A549 (cell line): ENCODE results near the gene UNC5B. TPM values are rescaled to one million over a fixed set of nuclear protein-coding genes. Genes with fewer than 3 reads are reported as not detected.
A peak's percentile ranks its signal among the peaks of the same experiment; 100 is the strongest.

Source experiments
- ATAC-seq, 2 experiments: fragments of 200-7000 bp in 1 of 2; fragments of >200 bp in 1 of 2; cut with Nextera tagmentation in 1 of 2; cut with Tn5 transposase in 1 of 2; 3 replicates each; pipeline versions ENCODE4 v1.8.0 to v1.9.1; 2018 to 2020; ENCODE audit warnings: mild to moderate bottlenecking in 1 of 2, moderate library complexity in 1 of 2
- CTCF ChIA-PET: fragments of 300-600 bp; sonication (Branson Sonifier 250); formaldehyde crosslinking; extraction: SDS; loops from one replicate; lab custom pipeline; 2021; ENCODE audit warnings: antibody characterized with exemption, inconsistent platforms; lab: Yijun Ruan, JAX
- POLR2A ChIA-PET: fragments of 350-600 bp; formaldehyde crosslinking; extraction: SDS; loops from one replicate; lab custom pipeline; 2021; ENCODE audit warnings: antibody characterized with exemption, inconsistent platforms; lab: Yijun Ruan, JAX
- DNase-seq, 2 experiments: peaks; one replicate each; pipeline versions ENCODE4 v3.0.0 to v3.0.0-alpha.2; 2011 to 2016; ENCODE audit warnings: low read depth in 1 of 2, low spot score in 1 of 2
- FAIRE-seq: peaks from 2 replicates; lab custom pipeline; 2011; peaks lifted over from hg19 to GRCh38; lab: Jason Lieb, UNC
- H3K27ac ChIP-seq, 2 experiments: fragments of >200 bp; sonication (Bioruptor Twin); formaldehyde crosslinking; 3 replicates each; pipeline ENCODE4 v1.5.1; 2016 to 2017
- H3K4me1 ChIP-seq: fragments of >200 bp; sonication (Bioruptor Twin); formaldehyde crosslinking; 3 replicates; pipeline ENCODE4 v1.6.1; 2016
- H3K4me2 ChIP-seq: fragments of >200 bp; sonication (Bioruptor Twin); formaldehyde crosslinking; 3 replicates; pipeline ENCODE4 v1.6.1; 2016
- H3K4me3 ChIP-seq: fragments of >200 bp; sonication (Bioruptor Twin); formaldehyde crosslinking; 3 replicates; pipeline ENCODE4 v1.5.1; 2016
- H3K9me3 ChIP-seq: fragments of >200 bp; sonication (Bioruptor Twin); formaldehyde crosslinking; 3 replicates; pipeline ENCODE4 v1.6.1; 2016
- BHLHE40 ChIP-seq: IDR thresholded peaks from 2 replicates; pipeline ENCODE4 v1.6.1; 2012; ENCODE audit warnings: low read depth, low read length, inconsistent platforms
- CBX2 ChIP-seq: fragments of 200-600 bp; sonication (generic); IDR thresholded peaks from 2 replicates; pipeline ENCODE4 v1.6.1; 2016; ENCODE audit warnings: low read depth, mild to moderate bottlenecking, borderline replicate concordance
- CHD4 ChIP-seq: fragments of 200-600 bp; sonication (generic); IDR thresholded peaks from 2 replicates; pipeline ENCODE4 v1.6.1; 2016; ENCODE audit warnings: antibody characterized with exemption, mild to moderate bottlenecking, borderline replicate concordance
- ESRRA ChIP-seq: fragments of 150-350 bp; IDR thresholded peaks from 2 replicates; pipeline ENCODE4 v1.6.1; 2014; ENCODE audit warnings: mild to moderate bottlenecking, low read length, borderline replicate concordance
- FOSB ChIP-seq: fragments of 250-450 bp; sonication (Bioruptor Pico); IDR thresholded peaks from 2 replicates; pipeline ENCODE4 v1.5.0; 2020; ENCODE audit warnings: mild to moderate bottlenecking, moderate library complexity
- FOXS1 ChIP-seq: fragments of 250-450 bp; sonication (Bioruptor Pico); IDR thresholded peaks from 2 replicates; pipeline ENCODE4 v1.5.0; 2020; ENCODE audit warnings: mild to moderate bottlenecking, moderate library complexity
- HDAC2 ChIP-seq: fragments of 200-600 bp; sonication (generic); IDR thresholded peaks from 2 replicates; pipeline ENCODE4 v1.6.1; 2016
- HOXA7 ChIP-seq: fragments of 250-450 bp; sonication (Bioruptor Pico); IDR thresholded peaks from 2 replicates; pipeline ENCODE4 v1.5.0; 2020; ENCODE audit warnings: mild to moderate bottlenecking, moderate library complexity
- HOXB13 ChIP-seq: fragments of 250-450 bp; sonication (Bioruptor Pico); IDR thresholded peaks from 2 replicates; pipeline ENCODE4 v1.5.0; 2020; ENCODE audit warnings: low read depth, mild to moderate bottlenecking, moderate library complexity
- MAZ ChIP-seq: fragments of 150-350 bp; IDR thresholded peaks from 2 replicates; pipeline ENCODE4 v1.6.1; 2014; ENCODE audit warnings: antibody characterized with exemption, low read depth, low read length, borderline replicate concordance
- NFE2L2 ChIP-seq: fragments of 150-350 bp; conservative IDR thresholded peaks from 2 replicates; pipeline ENCODE4 v1.6.1; 2014; ENCODE audit warnings: low read length
- PHF8 ChIP-seq: fragments of 200-600 bp; sonication (generic); IDR thresholded peaks from 2 replicates; pipeline ENCODE4 v1.6.1; 2016; ENCODE audit warnings: low read depth, mild to moderate bottlenecking, antibody characterized with exemption, moderate library complexity, borderline replicate concordance
- POLR2A ChIP-seq: IDR thresholded peaks from 2 replicates; pipeline ENCODE4 v1.6.1; 2012; ENCODE audit warnings: mild to moderate bottlenecking, low read length
- POLR2AphosphoS2 ChIP-seq: conservative IDR thresholded peaks from 2 replicates; pipeline ENCODE4 v1.6.1; 2012; ENCODE audit warnings: low read length, improper control_type of control experiment, inconsistent platforms
- RNF2 ChIP-seq: fragments of 200-600 bp; sonication (generic); IDR thresholded peaks from 2 replicates; pipeline ENCODE4 v1.6.1; 2016; ENCODE audit warnings: low read depth, mild to moderate bottlenecking, antibody characterized with exemption, moderate library complexity, borderline replicate concordance
- SREBF2 ChIP-seq: fragments of 450-650 bp; IDR thresholded peaks from 2 replicates; pipeline ENCODE4 v1.6.1; 2014; ENCODE audit warnings: mild to moderate bottlenecking, moderate library complexity
- TP53 ChIP-seq: fragments of 250-450 bp; sonication (Bioruptor Pico); IDR thresholded peaks from 2 replicates; pipeline ENCODE4 v1.5.0; 2021; ENCODE audit warnings: mild to moderate bottlenecking, moderate library complexity
- ZC3H11A ChIP-seq: fragments of 450-650 bp; IDR thresholded peaks from 2 replicates; pipeline ENCODE4 v1.6.1; 2014; ENCODE audit warnings: antibody characterized with exemption, mild to moderate bottlenecking
- ZFP36 ChIP-seq: fragments of 450-650 bp; IDR thresholded peaks from 2 replicates; pipeline ENCODE4 v1.6.1; 2014; ENCODE audit warnings: borderline replicate concordance; ENCODE audit not compliant: partially characterized antibody
- ZNF302 ChIP-seq: fragments of 250-450 bp; sonication (Bioruptor Pico); IDR thresholded peaks from 2 replicates; pipeline ENCODE4 v1.9.0; 2021; ENCODE audit warnings: inconsistent platforms, mild to moderate bottlenecking, moderate library complexity
- WGBS: methylation state at CpG from one replicate; pipeline ENCODE4 v1.1.6; 2017; ENCODE audit errors: missing lambda C conversion rate; 5-methylcytosine and 5-hydroxymethylcytosine counted together
- polyA plus RNA-seq, 4 experiments: library from polyadenylated mRNA; depleted of rRNA in 3 of 4; stranded (reverse); fragments of >200 nt; fragmentation: RNase III in 1 of 4; extraction: RNeasy Plus Mini Kit Qiagen cat#74134 plus additional on column Dnase treatment in 1 of 4; gene quantifications; 2 replicates in 3 of 4; 3 replicates in 1 of 4; pipeline ENCODE4 v1.2.3, GENCODE V29; 2011 to 2017
- TF ChIP-seq, protein P1 (sequence below): fragments of 450-650 bp; IDR thresholded peaks from 2 replicates; pipeline ENCODE4 v1.6.1; 2014; ENCODE audit warnings: antibody characterized with exemption
- TF ChIP-seq, protein P2 (sequence below): fragments of >200 bp; sonication (Bioruptor Twin); formaldehyde crosslinking; IDR thresholded peaks from 3 replicates; pipeline ENCODE4 v1.5.1; 2016
- TF ChIP-seq, protein P3 (sequence below): fragments of >200 bp; sonication (Bioruptor Twin); formaldehyde crosslinking; IDR thresholded peaks from 3 replicates; pipeline ENCODE4 v1.6.1; 2016

Gene UNC5B
- polyA plus RNA-seq, 2 of the 4 experiments (the other 2 are of a cell fraction): 0.14 to 1.0 TPM

DNA sequence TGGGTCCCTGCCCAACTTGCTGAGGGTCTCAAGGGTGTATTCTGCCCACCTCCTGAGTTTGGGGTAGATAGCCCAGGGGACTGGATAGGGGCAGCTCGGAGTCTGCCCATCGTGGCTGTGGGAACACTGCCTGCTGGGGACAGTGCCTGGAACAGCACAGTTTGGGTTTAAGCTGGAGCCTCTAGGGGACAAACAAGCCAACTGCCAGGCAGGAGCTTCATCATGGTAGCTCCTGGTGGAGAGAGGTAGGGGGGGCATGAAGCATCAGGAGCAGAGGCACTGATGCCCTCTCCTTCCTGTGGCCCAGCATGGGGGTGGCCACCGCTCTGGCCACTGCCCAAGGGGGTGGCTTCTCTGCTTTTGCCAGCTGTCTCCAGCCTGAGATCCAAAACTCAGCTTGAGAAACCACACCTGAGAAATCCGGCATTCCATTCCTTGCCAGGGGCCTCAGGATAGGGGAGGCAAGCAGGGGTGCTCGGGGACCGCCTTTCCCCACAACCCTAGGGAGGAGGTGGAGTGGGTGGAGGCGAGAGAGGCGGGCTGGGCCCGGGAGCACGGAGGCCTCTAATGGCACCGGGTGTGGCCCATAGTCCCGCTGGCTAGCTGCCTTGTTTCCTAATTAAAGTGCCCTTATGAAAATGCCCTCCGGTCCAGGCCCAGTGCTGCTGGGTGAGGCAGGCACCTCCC is 47.6 kb downstream of the UNC5B start:
- DNase-seq (no peak), FAIRE-seq (no peak), ATAC-seq (peak; percentile 49 to 59; a peak in 4 of 6 replicates)
- no peak overlapping the region for H3K4me2 ChIP-seq
- no peak for TF ChIP-seq HOXB13
- POLR2A ChIA-PET: no interaction called here
- no peaks in the 10 kb centered on the region for H3K4me1 ChIP-seq
- no peak overlapping the region for H3K27ac ChIP-seq
- 65% methylated on average over 10 of the region's 13 CpGs for WGBS
- no peaks in the 10 kb centered on the region for H3K9me3 ChIP-seq
- CTCF ChIA-PET: interaction anchor here (0.9 to 2.7 kb wide), 8 partner anchors 10 to 357 kb away, joined by 3 to 15 read pairs (median 4); no protein-coding TSS in a partner anchor
- no peak overlapping the region for H3K4me3 ChIP-seq

DNA sequence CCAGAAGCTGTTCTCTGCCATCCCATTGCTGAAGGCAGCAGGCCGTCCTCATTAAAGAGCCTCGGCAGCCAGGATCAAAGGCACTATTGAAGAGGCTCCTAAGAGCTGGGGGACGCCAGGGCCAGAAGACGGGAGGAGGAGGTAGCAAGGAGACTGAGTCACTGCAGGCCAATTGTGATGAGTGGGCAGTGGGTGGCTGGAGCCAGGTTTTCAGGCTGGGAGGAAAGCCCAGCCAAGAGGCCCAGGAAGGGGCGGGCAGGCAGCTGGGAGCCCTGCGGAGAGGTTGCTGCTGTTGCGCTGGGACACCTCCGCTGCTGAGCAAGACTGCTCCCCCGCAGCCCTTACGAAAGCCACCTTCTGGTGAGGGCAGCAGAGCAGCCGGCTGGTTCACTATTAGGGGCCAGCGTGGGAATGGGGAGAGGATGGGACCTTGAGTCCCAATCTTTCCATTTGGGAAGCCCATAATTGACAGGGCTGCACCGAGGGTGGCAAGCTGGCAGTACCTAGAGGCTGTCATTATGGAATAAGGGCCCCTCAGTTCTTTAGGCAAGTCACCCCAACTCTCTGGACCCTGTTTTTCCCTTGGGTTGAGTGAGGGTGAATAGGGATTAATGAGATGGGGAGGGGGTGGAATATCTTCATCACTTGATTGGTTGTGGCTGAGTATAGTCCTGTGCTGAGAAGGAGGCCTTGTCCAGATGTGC is 48.4 kb downstream of the UNC5B start:
- H3K9me3 ChIP-seq: no peaks in the 10 kb centered on the region
- H3K4me3 ChIP-seq: no peak overlapping the region
- no peak for DNase-seq
- no peak for ATAC-seq
- ChIA-PET CTCF (interaction anchor here (0.9 to 2.7 kb wide), 6 partner anchors 9 to 358 kb away, joined by 3 to 15 read pairs (median 6); no protein-coding TSS in a partner anchor), POLR2A (no interaction called here)
- WGBS: 77% methylated on average over 13 of the region's 13 CpGs
- peaks cover 3% of the 10 kb centered on the region; the same call in 2 of the 3 replicates for H3K4me1 ChIP-seq
- no peak overlapping the region for H3K27ac ChIP-seq
- no peak for TF ChIP-seq POLR2AphosphoS2
- TF ChIP-seq BHLHE40: no peak
- no peak for TF ChIP-seq FOXS1 (CRISPR knock-in tag)
- no peak for TF ChIP-seq ZFP36
- TF ChIP-seq, protein P1, sequence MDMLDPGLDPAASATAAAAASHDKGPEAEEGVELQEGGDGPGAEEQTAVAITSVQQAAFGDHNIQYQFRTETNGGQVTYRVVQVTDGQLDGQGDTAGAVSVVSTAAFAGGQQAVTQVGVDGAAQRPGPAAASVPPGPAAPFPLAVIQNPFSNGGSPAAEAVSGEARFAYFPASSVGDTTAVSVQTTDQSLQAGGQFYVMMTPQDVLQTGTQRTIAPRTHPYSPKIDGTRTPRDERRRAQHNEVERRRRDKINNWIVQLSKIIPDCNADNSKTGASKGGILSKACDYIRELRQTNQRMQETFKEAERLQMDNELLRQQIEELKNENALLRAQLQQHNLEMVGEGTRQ: no peak
- no peak for TF ChIP-seq HOXA7 (CRISPR knock-in tag)
- no peak for TF ChIP-seq MAZ
- no peak for TF ChIP-seq POLR2A
- TF ChIP-seq, protein P2, sequence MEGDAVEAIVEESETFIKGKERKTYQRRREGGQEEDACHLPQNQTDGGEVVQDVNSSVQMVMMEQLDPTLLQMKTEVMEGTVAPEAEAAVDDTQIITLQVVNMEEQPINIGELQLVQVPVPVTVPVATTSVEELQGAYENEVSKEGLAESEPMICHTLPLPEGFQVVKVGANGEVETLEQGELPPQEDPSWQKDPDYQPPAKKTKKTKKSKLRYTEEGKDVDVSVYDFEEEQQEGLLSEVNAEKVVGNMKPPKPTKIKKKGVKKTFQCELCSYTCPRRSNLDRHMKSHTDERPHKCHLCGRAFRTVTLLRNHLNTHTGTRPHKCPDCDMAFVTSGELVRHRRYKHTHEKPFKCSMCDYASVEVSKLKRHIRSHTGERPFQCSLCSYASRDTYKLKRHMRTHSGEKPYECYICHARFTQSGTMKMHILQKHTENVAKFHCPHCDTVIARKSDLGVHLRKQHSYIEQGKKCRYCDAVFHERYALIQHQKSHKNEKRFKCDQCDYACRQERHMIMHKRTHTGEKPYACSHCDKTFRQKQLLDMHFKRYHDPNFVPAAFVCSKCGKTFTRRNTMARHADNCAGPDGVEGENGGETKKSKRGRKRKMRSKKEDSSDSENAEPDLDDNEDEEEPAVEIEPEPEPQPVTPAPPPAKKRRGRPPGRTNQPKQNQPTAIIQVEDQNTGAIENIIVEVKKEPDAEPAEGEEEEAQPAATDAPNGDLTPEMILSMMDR: no peak
- no peak for TF ChIP-seq RNF2
- TF ChIP-seq FOSB (CRISPR knock-in tag): no peak
- TF ChIP-seq SREBF2: no peak
- TF ChIP-seq ZNF302: no peak
- TF ChIP-seq CHD4: no peak
- TF ChIP-seq CBX2: no peak
- TF ChIP-seq, protein P3, sequence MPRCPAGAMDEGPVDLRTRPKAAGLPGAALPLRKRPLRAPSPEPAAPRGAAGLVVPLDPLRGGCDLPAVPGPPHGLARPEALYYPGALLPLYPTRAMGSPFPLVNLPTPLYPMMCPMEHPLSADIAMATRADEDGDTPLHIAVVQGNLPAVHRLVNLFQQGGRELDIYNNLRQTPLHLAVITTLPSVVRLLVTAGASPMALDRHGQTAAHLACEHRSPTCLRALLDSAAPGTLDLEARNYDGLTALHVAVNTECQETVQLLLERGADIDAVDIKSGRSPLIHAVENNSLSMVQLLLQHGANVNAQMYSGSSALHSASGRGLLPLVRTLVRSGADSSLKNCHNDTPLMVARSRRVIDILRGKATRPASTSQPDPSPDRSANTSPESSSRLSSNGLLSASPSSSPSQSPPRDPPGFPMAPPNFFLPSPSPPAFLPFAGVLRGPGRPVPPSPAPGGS: no peak
- H3K4me2 ChIP-seq: no peak overlapping the region
- no peak for FAIRE-seq

DNA sequence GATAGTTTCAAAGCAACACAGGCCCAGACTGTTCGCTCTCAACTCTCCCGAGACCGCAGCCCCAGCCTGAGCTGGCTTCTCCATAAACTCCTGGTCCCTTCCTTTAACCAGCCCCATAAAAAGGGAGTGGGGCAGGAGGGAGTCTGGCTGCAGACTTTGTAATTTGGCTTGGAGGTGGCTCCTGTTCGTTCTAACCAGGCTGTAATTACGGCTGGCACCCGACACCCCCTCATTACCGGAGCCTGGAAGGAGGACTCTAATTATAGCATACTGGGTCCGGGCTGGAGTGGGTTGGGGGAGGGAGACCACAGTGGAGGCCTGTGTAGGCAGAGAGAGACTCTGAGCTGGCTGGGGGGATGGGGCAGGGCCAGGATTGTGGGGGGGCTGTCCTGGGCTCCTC is 49.7 kb downstream of the UNC5B start:
- no peak for TF ChIP-seq TP53 (CRISPR knock-in tag)
- TF ChIP-seq ESRRA: no peak
- no peak for TF ChIP-seq HOXA7 (CRISPR knock-in tag)
- TF ChIP-seq HOXB13: no peak
- no peak for TF ChIP-seq PHF8
- TF ChIP-seq NFE2L2: no peak
- no peak for TF ChIP-seq HDAC2
- no peak for TF ChIP-seq ZC3H11A
- no peaks in the 10 kb centered on the region for H3K9me3 ChIP-seq
- ATAC-seq: no peak
- FAIRE-seq: no peak
- no peak overlapping the region for H3K27ac ChIP-seq
- no peak for DNase-seq
- no peak overlapping the region for H3K4me2 ChIP-seq
- WGBS: 89% methylated on average over 7 of the region's 8 CpGs
- POLR2A ChIA-PET: no interaction called here
- peaks cover 15% of the 10 kb centered on the region; the same call in 2 of the 3 replicates for H3K4me1 ChIP-seq
- CTCF ChIA-PET: interaction anchor here (0.6 to 2.7 kb wide), 3 partner anchors 66 to 359 kb away, joined by 3 to 9 read pairs (median 3); no protein-coding TSS in a partner anchor
- H3K4me3 ChIP-seq: no peak overlapping the region
